Motor neuron (in vitro differentiated cells): ENCODE data around the gene NETO1. TPM values are rescaled to one million over a fixed set of nuclear protein-coding genes. Genes with fewer than 3 reads are reported as not detected.

Experiments used
- ATAC-seq, 8 experiments: fragments of 200-7000 bp; cut with Tn5 transposase; replicated peaks in 6 of 8; 2 replicates each; pipeline ENCODE4 v1.8.0; 2021; ENCODE audit warnings: mild to moderate bottlenecking in 8 of 8, moderate library complexity in 8 of 8
- H3K27ac ChIP-seq, 2 donors: fragments of 250-450 bp; sonication (Bioruptor Pico); 2 replicates each; pipeline ENCODE4 v1.9.0; 2021; ENCODE audit warnings: antibody characterized with exemption in 2 of 2, mild to moderate bottlenecking in 2 of 2, moderate library complexity in 1 of 2
- H3K4me1 ChIP-seq, 2 donors: fragments of 250-450 bp; sonication (Bioruptor Pico); replicated peaks in 1 of 2; 2 replicates each; pipeline ENCODE4 v1.6.1; 2021; ENCODE audit warnings: antibody characterized with exemption in 2 of 2, mild to moderate bottlenecking in 2 of 2, moderate library complexity in 1 of 2
- H3K4me3 ChIP-seq, 5 donors: fragments of 250-450 bp; sonication (Bioruptor Pico); 2 replicates each; pipeline ENCODE4 v1.9.0; 2021; ENCODE audit warnings: antibody characterized with exemption in 5 of 5, mild to moderate bottlenecking in 5 of 5, moderate library complexity in 4 of 5
- WGBS, 10 experiments: fragments of 450-650 bp; shearing (Covaris generic); methylation state at CpG; one replicate each; pipeline ENCODE4 v1.0.0; 2022; 5-methylcytosine and 5-hydroxymethylcytosine counted together
- in situ Hi-C, 9 experiments: fragments of 400-800 bp; cut with MboI; loops; one replicate each; pipeline ENCODE4 v1.15.0; 2021; ENCODE audit warnings: low sequenced_read_pairs in 9 of 9, low pct_unique_long_range_greater_than_20kb in 2 of 9; ENCODE audit not compliant: unreplicated experiment in 9 of 9
- total RNA-seq, 8 experiments: library from RNA; unstranded; fragments of 300-600 nt; gene quantifications; 2 replicates each; pipeline versions ENCODE4 v1.2.3 to v1.2.4, GENCODE V29; 2022

The NETO1 gene, protein sequence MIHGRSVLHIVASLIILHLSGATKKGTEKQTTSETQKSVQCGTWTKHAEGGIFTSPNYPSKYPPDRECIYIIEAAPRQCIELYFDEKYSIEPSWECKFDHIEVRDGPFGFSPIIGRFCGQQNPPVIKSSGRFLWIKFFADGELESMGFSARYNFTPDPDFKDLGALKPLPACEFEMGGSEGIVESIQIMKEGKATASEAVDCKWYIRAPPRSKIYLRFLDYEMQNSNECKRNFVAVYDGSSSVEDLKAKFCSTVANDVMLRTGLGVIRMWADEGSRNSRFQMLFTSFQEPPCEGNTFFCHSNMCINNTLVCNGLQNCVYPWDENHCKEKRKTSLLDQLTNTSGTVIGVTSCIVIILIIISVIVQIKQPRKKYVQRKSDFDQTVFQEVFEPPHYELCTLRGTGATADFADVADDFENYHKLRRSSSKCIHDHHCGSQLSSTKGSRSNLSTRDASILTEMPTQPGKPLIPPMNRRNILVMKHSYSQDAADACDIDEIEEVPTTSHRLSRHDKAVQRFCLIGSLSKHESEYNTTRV
- 10 to 100 TPM in 5 of 8 experiments, under 1 TPM in 1, not detected in 2; 0.35 to 30.0 (median 16.2) TPM for total RNA-seq

- peak within 1 kb of the TSS; percentile 79 to 83 for H3K27ac ChIP-seq
- ATAC-seq: peak in 6 of 8 experiments; percentile 30 to 53 (median 50)
- H3K4me1 ChIP-seq: peaks cover 3 to 12% of the 10 kb centered on the region in 2 donors
- H3K4me3 ChIP-seq: peak within 1 kb of the TSS; percentile 77 to 100 (median 99)
- in situ Hi-C loops: no loop called here
- WGBS, 10 experiments: no CpG with 5 or more reads among the region's 85 CpGs
Observed at GRCh38 chr18:72867746-72868584, at the start of gene NETO1. TSS of gene NETO1 (minus strand) at chr18:72867987. CDS start at chr18:72867291, 696 bp downstream.

- Histone ChIP-seq H3K27ac (no peak overlapping the region), H3K4me1 (no peaks in the 10 kb centered on the region), H3K4me3 (no peak overlapping the region)
- ATAC-seq: no peak
- in situ Hi-C loops: no loop called here
- WGBS, 10 experiments: 5 to 93% (median 83%) methylated on average over 2 to 5 of the region's 5 CpGs
Observed at GRCh38 chr18:72910045-72910444, 42.3 kb upstream of the NETO1 start.

DNA sequence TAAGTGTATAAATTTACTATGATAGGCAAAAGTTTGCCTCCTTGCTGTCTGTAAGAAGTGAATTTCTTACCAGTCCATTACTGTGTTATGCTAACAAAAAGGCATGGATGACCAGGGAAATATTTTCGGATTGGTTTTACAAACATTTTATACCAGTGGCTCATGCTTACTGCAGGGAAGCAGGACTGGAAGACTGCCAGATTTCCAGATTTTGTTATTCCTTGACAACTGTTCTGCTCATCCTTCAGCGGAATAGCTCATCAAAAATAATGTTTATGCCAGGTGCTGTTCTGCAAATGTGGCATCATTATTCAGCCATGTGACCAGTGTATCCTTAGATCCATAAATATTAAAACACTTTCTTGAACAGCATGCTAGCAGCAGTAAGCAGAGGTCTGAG is 40.4 kb upstream of the NETO1 start:
- Histone ChIP-seq H3K27ac (no peak overlapping the region), H3K4me3 (no peak overlapping the region), H3K4me1 (peaks cover 3 to 14% of the 10 kb centered on the region in 2 donors)
- 5 to 100% (median 35%) methylated on average over 1 to 2 of the region's 2 CpGs; no CpG with 5 or more reads in 4 of the 10 experiments for WGBS, 10 experiments
- ATAC-seq: no peak
- in situ Hi-C loops: no loop called here

GRCh38 chr18:72903033-72903432 is 35.2 kb upstream of the NETO1 start:
- in situ Hi-C loops: no loop called here
- Histone ChIP-seq H3K4me3 (no peak overlapping the region), H3K27ac (peak overlapping the region in 1 of 2 donors; percentile 61), H3K4me1 (peaks cover 15 to 32% of the 10 kb centered on the region in 2 donors)
- 0 to 100% (median 57%) methylated on average over 1 to 2 of the region's 2 CpGs; no CpG with 5 or more reads in 1 of the 10 experiments for WGBS, 10 experiments
- peak in 3 of 8 experiments; percentile 58 to 69 (median 60) for ATAC-seq

DNA sequence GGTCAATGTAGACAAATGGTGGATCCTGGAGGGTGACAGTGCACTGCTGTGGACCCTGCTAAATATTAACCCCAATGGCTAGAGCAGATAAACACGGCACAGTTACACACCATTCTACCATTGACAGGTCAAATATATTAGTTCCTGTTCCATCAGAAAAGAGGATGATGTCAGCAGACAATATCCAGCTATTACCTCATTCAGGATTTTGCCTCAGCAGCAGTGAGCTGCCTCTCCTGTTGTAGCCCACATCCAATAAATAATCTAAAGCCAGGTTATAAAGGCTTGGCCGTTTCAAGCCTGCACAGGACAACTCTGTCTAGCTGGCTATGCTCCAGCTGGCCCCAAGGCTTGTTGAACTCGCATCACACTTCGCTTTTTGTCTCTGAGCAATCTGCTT is 31.6 kb upstream of the NETO1 start:
- H3K4me1 ChIP-seq: peaks cover 15 to 30% of the 10 kb centered on the region in 2 donors
- peak in 5 of 8 experiments; percentile 87 to 96 (median 93) for ATAC-seq
- in situ Hi-C loops: no loop called here
- WGBS, 10 experiments: 19 to 39% (median 23%) methylated on average over 2 to 4 of the region's 4 CpGs; no CpG with 5 or more reads in 5 of the 10 experiments
- H3K27ac ChIP-seq: peak overlapping the region; percentile 57 to 67
- no peak overlapping the region for H3K4me3 ChIP-seq

DNA sequence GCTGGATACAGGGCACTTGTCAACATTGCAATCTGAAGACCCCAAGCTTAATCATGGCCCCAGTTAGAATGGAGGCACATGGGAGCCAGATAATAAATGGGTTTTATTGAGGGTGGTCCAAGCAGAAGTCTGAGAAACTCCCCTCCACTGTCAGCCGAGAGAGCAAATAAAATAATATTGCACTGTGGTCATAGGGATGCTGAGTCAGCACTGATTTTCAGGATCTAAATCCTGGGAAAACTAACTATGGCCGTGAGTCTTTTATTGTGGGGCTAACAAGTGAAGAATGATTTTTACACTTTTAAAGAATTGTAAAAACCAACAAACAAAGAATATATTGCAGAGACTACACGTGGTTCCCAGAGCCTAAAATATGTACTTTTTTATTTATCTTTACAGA is 31.1 kb upstream of the NETO1 start:
- peak in 3 of 8 experiments; percentile 1 to 9 (median 5) for ATAC-seq
- Histone ChIP-seq H3K27ac (peak overlapping the region; percentile 0 to 57), H3K4me3 (no peak overlapping the region), H3K4me1 (peaks cover 15 to 25% of the 10 kb centered on the region in 2 donors)
- 0 to 57% (median 14%) methylated on average over 1 to 3 of the region's 3 CpGs for WGBS, 10 experiments
- in situ Hi-C loops: no loop called here

DNA sequence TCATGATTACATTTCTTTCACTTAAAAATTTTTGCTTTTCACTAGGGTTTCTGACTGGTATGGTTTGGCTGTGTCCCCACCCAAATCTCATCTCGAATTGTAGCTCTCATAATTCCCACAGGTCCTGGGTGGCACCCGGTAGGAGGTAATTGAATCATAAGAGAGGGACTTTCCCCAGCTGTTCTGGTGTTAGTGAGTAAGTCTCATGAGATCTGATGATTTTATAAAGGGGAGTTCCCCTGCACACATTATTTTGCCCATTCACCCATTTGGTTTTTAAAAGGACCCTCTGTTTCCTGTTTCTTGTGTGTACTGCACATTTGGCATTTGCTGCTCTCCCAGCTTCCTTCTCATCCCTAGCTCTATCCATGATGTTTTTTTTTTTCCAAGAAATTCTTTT is 27.8 kb upstream of the NETO1 start:
- H3K4me3 ChIP-seq: no peak overlapping the region
- H3K4me1 ChIP-seq: peaks cover 9 to 15% of the 10 kb centered on the region in 2 donors
- ATAC-seq: peak in 1 of 8 experiments; percentile 50
- no peak overlapping the region for H3K27ac ChIP-seq
- in situ Hi-C loops: no loop called here
- WGBS, 10 experiments: 0 to 88% (median 35%) methylated on average over 1 to 2 of the region's 2 CpGs; no CpG with 5 or more reads in 4 of the 10 experiments

DNA sequence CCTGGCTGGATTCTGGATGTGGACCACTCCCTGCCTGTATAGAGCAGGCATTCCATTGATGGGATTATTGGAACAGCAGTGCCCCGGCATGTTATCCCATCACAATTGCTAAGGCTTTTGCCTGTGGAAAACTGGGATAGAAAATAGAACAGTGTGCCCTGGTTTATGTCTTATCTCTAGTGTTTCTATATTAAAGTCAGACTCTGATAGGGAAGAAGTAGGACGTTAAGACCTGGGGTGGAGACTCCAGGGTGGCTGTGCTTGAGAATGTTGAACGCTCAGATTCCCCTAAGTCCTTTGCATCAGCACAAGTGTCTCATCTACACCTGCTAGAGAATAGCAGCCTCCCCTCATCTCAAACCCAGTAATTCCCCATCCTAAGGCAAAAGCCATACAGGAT is 10.8 kb upstream of the NETO1 start:
- Histone ChIP-seq H3K27ac (no peak overlapping the region), H3K4me1 (no peaks in the 10 kb centered on the region), H3K4me3 (no peak overlapping the region)
- in situ Hi-C loops: no loop called here
- ATAC-seq: no peak
- WGBS, 10 experiments: 0 to 100% (median 80%) methylated on average over 1 to 3 of the region's 3 CpGs; no CpG with 5 or more reads in 1 of the 10 experiments

GRCh38 chr18:72878143-72878542 is 10.4 kb upstream of the NETO1 start:
- Histone ChIP-seq H3K4me1 (no peaks in the 10 kb centered on the region), H3K4me3 (no peak overlapping the region), H3K27ac (no peak overlapping the region)
- in situ Hi-C loops: no loop called here
- no peak for ATAC-seq
- 0 to 100% (median 75%) methylated on average over 1 to 2 of the region's 2 CpGs; no CpG with 5 or more reads in 4 of the 10 experiments for WGBS, 10 experiments

DNA sequence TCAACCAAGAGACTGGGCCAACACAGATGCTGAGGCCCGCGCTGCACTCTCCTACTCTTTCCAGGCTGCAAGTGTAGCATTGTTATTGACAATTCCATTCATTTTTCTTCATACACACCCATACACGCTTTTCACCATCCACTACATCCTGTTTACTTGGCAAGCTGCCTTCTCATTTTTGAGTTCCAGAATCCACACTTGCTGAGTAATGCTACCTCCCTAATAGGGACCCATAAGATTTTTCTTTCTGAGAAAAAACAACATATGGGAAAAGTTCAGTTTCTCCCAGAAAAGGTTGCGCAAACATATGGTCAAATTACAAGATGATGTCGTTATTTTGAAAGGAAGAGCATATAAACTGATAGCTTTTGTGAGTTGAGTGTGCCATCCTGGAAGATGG is 3.3 kb upstream of the NETO1 start:
- ATAC-seq: no peak
- Histone ChIP-seq H3K4me3 (no peak overlapping the region), H3K4me1 (peaks cover 3 to 7% of the 10 kb centered on the region in 2 donors), H3K27ac (no peak overlapping the region)
- in situ Hi-C loops: no loop called here
- WGBS, 10 experiments: 0 to 98% (median 59%) methylated on average over 1 to 5 of the region's 5 CpGs; no CpG with 5 or more reads in 3 of the 10 experiments

- peak overlapping the region; percentile 77 to 100 (median 99) for H3K4me3 ChIP-seq
- H3K27ac ChIP-seq: peak overlapping the region; percentile 3 to 83
- peak in 5 of 8 experiments; percentile 3 to 38 (median 15) for ATAC-seq
- peaks cover 3 to 12% of the 10 kb centered on the region in 2 donors for H3K4me1 ChIP-seq
- in situ Hi-C loops: no loop called here
- 1 to 50% (median 17%) methylated on average over 8 to 31 of the region's 57 CpGs for WGBS, 10 experiments
Observed at GRCh38 chr18:72869226-72870185, 1.7 kb upstream of the NETO1 start.
